Left forelimb (tissue), 1 donor: Measurements from ENCODE around the gene SPATA2L.

Source experiments
- DNase-seq: peaks from one replicate; pipeline ENCODE4 v3.0.0-alpha.2; 2018; ENCODE audit warnings: low spot score

Gene SPATA2L, protein sequence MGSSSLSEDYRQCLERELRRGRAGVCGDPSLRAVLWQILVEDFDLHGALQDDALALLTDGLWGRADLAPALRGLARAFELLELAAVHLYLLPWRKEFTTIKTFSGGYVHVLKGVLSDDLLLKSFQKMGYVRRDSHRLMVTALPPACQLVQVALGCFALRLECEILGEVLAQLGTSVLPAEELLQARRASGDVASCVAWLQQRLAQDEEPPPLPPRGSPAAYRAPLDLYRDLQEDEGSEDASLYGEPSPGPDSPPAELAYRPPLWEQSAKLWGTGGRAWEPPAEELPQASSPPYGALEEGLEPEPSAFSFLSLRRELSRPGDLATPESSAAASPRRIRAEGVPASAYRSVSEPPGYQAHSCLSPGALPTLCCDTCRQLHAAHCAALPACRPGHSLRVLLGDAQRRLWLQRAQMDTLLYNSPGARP

DNA sequence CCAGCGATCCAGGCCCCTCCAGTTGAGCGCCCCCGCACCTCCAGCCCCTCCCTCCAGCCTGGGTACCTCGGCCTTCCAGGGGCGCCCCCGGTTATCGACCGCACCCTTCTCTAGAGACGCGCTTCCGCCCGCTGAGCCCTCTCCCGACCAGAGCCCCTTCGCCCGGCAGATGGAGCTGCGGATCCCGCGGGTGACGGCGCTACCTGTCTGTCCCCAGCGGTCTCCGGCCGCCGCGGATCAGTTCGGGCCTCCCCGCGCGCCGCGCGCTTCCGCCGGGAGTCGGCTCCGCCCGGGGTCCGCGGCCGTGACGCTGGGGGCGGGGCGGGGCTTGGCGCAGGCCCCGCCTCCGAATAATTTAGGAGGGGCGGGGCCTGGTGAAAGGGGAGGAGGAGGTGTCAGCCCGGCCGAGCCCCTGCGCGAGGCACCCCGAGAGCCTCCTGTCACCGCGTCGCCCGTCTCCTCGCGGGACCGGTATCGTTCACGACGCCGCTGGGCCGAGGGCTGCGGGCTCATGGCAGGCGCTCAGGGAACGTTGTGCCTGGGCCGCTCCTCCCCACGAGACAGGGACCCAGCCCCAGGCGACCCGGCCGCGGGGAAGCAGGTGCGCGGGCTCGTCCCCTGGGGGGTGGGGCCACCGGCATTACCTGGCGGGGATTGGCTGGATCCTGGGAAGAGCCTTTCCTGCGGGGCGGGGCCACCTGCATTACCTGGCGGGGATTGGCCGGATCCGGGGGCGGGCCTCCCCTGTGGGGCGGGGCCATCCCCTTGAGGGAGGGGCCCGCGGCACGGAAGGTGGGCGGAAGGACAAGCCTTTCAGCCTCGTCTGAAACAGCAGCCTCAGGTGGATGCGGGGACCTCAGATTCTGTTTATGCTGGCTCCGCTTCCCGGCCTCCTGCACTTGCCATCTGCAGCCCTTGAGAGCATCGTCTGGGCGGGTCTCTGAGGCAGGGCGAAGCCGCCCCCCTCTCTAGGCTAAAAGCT, at the start of gene SPATA2L:
SPATA2L (minus strand) TSS at position 281 of the 982 bp plus-strand sequence. CDS start 473 bp downstream, outside the sequence.
- DNase-seq: peak; percentile 84

DNA sequence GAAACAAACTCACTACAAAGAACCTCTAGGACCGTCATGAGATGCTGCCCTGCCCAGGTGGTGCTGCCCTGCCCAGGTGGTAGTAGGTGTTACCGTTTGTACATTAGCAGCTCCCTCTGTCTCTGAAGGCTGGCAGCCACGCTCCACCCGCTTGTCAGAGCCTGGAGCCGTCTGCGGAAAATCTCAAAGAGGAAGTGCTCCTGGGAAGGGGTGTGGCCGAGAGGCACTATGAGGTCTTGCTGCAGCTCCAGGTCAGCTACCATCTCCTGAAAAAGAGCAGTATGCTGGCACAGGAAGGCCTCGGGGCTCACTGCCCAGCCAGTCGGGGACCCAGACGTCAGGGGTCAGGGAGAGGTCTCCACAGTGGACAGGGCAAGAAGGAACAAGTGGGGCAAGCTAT, 48.1 kb upstream of the SPATA2L start:
- no peak for DNase-seq

DNA sequence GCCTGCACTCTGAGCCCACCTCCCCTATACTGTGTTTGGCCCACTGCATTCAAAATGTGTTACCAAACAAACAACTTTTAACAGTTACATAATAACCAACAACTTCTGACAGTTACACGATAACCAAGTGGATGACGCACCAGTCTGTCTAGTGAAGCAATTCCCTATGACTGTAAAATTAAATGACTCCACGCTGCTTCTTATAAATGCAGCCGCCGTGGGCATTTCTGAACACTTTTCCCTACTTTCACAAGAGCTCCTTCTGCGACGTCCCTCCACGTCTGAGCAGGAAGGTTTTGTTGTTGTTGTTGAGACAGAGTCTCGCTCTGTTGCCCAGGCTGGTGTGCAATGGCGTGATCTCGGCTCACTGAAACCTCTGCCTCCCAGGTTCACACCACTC, 47.4 kb upstream of the SPATA2L start:
- no peak for DNase-seq

DNA sequence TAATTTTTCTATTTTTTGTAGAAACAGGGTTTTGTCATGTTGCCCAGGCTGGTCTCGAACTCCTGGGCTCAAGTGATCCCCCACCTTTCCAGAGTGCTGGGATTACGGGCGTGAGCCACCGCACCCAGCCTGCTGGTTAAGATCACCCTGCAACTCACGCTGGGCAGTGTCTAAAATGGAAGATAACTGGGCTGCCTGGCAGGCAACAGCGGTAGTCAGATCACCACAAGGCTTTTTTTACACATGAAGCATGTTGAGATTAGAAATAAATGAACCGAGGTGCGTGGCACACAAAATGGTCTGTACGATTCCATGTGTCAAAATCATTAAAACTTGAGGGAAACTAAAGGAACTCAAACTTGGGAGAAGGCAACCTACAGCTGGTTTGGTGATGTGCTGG, 46.6 kb upstream of the SPATA2L start:
- no peak for DNase-seq

DNA sequence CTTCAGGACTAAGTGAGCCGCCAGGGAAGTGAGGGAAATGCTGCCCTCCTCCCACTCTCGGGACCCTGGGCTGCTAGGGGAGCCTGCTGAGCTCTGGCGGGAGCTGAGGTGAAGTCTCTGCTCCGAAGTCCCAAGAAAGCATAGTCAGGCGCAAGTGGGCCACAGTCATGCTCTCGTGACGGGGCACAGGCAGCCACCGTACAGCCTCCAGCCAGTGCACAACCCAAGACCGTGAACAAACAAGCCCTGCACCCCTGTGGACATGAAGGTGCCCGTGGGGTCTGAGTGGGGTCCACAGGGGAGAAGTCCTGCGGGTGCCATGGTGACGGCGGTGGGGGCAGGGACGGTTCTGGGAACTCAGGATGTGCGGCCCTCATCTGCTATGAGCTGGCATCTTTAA, 44.5 kb upstream of the SPATA2L start:
- no peak for DNase-seq

DNA sequence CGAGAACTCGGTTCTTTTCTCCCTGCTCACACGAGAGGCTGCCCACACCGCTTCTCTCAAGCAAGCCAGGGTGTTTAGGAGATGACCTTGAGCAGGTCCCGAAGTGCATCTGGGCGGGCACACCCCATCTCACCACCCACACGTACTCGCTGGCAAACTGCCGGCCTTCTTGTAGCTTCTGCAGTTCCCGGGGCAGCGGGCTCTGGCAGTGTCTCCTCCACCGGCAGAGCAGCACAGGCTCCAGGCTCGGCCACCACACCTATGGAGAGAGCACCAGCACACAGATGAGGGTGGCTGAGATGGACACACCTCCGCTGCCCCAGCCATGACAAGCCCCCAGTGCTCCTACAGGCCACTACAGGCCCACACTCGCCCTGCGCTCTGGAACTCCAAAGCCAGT, 43.3 kb upstream of the SPATA2L start:
- DNase-seq: no peak

DNA sequence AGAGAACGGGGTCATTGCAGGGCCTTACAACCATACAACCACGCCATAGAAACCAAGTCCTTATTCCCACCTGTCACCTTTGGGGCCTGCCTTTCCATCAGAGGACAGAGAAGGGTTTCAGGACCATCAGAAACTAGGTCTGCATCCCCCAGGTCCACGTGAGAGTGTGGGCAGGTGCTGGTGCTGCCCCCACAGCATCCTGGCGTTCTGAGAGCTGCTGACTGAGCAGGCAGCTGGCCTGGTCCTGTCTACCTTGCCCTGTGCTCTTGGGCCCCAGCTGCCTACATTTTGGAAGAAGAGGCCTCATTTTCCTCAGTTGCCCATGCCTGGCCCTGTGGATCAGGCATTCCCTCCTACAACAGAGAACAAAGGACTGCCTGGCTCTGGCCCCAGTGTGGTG, 41.4 kb upstream of the SPATA2L start:
- DNase-seq: no peak

DNA sequence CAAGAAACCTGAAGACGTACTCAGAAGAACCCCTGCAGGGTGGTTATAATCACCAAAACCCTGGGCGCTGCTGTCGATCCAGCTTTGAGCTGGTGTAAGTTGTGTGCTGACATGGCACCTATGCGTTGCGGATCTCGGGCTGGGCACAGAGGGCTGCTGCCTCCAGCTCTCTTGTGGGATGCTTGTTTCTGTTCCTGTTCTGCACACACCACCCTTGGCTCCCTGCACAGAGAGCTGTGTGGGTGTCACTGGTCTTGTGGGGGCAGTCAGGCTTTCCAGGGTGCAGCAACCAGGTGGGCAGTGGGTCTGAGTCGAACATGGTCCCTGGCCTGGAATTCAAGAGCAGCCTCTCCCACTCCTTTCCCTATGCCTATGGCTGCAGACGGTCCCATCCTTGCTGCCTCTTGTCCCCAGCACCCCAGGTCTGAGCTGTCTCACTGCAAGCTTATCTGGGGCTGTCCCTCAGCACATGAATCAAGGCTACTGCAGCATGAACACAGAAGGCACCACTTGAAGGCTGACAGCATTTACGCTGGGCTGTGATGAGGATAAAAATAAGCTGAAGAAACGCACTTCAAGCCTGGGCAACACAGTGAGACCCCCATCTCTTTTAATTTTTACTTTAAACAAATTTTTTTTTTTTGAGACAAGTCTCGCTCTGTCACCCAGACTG, 40.0 kb upstream of the SPATA2L start:
- DNase-seq: no peak

DNA sequence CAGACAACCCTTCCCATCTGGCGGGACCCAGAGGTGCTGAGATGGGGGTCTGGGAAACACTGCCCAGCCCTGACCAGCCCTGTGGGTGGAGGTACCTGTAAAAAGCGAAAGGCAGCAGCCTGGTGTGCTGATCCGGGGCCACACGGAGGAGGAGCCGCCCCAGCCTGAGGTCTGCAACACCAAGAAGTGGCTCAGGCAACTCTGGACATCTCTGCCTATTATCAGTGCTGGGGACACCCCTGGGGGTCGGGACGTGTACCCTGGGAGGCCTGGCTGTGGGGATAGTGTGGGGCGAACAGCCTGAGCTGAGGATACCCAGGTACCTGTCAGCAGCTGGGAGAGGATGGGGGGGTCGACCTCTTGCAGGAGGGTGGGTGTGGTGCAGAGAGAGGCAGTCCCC, 37.9 kb upstream of the SPATA2L start:
- DNase-seq: no peak

DNA sequence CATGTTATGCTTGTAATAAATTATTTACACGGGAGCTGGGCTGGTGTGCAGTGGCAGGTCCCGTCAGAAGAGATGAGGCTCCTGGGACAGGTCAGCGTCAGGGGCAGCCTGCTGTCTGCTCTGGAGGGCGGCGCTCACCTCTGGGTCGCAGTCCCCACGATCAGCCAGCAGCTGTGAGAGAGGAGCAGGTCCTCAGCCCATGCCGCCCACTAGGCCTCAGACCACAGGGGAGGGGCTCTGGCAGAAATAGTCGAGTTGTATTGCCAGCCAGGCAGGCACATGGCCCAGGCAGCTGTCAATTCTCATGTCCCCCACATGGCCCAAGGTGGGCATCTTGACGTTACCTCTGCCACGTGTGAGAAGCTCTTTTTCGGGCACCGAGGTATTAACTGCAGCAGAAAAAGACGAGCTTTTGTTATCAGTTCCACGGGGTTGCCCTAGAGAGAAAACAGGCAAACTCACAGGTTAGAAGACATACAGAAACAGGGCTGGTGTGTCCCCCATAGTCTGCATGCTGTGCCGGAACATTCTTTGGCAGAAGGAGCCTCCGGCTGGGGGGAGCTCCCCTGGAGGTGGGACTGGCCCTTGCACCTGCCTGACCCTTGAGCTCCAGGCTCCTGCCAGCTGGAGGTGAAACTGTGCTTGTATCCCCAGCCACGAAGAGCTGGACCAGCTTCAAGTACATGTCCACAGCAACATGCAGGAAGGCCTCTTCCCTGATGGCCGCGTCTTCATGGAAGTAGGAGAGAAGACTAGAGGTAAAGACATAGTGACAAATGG, 37.2 kb upstream of the SPATA2L start:
- DNase-seq: no peak

DNA sequence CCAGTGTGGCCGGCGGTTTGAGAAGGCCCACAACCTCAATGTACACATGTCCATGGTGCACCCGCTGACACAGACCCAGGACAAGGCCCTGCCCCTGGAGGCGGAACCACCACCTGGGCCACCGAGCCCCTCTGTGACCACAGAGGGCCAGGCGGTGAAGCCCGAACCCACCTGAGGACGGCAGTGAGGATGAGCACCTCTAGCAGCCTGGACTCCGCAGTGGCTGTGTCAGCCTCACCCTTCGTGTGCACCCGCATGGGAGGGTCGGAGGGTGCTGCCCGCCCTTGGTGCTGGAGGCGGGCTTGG, 36.5 kb upstream of the SPATA2L start:
- DNase-seq: no peak

DNA sequence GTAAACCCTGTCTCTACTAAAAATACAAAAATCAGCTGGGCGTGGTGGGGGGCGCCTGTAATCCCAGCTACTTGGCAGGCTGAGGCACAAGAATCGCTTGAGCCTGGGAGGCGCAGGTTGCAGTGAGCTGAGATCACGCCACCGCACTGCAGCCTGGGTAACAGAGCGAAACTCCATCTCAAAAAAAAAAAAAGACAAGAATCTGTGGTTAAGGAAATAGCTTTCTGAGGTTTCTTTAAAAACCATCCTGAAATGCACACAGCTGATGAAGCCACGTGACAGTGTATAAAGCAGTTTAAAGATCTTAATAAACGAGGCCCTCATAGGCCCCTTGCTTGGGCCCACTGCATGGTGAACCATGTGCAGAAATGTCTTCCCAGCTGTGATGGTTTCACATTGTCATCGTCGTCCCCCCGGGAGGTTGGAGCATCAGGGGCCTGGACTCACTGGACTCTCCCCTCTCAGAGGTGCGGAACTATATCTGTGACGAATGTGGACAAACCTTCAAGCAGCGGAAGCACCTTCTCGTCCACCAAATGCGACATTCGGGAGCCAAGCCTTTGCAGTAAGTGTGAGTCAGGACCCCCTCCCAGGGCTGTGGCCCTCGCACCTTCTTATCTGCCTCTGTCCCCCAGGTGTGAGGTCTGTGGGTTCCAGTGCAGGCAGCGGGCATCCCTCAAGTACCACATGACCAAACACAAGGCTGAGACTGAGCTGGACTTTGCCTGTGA, 36.0 kb upstream of the SPATA2L start:
- no peak for DNase-seq

DNA sequence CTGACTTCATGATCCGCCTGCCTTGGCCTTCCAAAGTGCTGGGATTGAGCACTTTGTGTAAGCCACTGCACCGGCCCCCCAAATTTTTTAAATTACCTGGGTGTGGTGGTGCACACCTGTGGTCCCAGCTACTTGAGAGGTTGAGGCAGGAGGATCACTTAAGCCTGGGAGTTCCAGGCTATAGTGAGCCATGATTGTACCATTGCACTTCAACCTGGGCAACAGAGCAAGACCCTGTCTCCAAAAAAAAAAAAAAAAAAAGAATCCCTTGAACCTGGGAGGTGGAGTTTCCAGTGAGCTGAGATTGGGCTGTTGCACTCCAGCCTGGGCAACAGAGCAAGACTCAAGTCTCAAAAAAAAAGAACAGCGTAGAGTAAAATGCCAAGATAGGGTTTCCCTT, 35.0 kb upstream of the SPATA2L start:
- DNase-seq: no peak

DNA sequence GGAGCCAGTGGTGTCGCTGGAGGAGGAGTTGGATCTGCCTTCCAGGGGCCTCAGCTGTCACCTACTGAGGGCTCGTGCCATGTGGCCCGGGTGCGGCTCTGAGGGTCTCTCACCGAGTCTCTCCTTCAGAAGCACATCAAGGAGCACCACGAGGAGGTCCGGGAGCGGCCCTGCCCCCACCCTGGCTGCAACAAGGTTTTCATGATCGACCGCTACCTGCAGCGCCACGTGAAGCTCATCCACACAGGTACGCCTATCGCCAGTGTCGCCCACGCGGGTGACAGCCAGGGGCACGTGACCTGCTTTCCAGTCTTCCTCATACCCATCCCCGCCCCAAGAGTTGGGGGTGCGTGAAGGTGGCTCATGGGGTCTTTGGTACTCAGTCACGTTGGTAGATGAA, 32.3 kb upstream of the SPATA2L start:
- no peak for DNase-seq

DNA sequence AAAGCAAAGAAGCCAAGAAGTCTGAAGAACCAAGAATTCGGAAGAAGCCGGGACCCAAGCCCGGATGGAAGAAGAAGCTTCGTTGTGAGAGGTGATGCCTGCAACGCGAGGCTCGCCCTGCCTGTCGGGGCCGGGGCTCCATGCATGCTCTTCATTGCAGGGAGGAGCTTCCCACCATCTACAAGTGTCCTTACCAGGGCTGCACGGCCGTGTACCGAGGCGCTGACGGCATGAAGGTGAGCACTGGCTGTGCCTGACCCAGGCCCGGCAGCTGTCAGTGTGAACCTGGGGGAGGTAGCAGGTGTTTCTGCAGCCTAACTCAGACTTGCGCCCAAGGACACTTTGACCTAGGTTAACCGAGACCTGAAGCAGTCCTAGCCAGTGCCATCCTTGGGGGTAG, 31.8 kb upstream of the SPATA2L start:
- DNase-seq: no peak

DNA sequence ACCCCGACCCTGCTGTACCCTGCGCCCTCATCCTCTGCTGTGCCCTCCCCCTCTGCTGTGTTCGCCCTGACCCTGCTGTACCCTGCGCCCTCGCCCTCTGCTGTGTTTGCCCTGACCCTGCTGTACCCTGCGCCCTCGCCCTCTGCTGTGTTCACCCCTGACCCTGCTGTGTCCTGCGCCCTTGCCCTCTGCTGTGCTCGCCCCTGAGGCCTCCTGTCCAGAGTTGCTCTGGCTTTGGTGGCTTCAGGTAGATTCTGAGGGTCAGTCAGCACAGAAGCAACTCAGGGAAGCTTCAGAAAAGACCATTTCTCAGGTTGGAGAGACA, 31.4 kb upstream of the SPATA2L start:
- no peak for DNase-seq

DNA sequence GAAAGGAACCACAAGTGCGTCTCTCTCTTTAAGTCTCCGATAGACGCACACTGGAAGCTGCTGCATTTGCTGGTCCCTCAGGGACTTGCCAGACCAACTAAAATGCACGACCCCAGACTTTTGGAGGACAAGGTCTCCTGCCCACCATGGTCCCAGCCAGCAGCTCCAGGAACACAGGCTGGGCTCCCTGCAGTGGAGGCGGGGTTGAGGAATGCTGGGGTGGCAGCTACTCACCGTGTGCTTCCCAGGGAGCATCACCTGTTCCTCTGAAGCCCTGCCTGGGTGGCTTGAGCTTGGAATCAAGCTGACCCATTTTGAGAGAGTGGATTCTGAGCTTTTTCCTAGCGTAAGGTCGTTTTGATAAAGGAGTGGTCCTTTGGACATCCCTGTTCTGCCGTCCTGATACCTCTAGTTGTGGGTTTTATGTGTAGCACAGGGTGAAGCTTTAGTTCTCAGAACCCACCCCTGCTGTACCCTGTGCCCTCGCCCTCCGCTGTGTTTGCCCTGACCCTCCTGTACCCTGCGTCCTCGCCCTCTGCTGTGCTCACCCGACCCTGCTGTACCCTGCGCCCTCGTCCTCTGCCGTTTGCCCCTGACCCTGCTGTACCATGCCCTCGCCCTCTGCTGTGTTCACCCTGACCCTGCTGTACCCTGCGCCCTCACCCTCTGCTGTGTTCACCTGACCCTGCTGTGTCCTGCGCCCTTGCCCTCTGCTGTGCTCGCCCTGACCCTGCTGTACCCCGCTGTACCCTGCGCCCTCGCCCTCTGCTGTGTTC, 30.8 kb upstream of the SPATA2L start:
- DNase-seq: no peak

DNA sequence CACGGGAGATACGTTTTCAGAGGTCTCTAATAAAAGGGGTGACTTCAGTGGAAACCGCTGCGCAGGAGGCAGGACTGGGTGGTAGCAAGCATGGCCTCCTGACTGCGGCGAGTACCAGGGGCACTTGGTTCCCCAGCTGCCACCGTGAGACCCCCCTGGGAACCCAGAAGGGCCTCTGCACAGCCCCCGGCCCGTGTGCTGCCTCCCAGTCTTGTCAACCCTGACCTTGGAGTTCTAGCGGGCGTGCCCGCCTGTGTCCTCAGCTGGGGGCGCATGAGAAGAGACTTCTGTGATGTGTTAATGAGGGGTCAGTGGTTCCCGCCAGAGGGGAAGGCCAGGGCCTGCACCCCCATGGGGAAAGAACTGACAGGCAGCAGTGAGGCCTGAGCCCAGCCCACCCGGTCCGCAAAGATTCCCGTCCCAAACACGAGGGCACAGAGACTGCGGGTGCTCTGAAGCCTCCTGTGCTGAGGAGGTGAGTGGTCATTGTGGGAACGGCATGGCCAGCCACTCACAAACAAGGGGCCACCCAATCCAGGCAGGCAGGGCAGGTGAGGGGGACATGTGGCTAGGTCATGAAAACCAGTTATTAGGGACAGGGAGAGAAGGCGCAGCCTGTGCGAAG, 29.2 kb upstream of the SPATA2L start:
- no peak for DNase-seq

DNA sequence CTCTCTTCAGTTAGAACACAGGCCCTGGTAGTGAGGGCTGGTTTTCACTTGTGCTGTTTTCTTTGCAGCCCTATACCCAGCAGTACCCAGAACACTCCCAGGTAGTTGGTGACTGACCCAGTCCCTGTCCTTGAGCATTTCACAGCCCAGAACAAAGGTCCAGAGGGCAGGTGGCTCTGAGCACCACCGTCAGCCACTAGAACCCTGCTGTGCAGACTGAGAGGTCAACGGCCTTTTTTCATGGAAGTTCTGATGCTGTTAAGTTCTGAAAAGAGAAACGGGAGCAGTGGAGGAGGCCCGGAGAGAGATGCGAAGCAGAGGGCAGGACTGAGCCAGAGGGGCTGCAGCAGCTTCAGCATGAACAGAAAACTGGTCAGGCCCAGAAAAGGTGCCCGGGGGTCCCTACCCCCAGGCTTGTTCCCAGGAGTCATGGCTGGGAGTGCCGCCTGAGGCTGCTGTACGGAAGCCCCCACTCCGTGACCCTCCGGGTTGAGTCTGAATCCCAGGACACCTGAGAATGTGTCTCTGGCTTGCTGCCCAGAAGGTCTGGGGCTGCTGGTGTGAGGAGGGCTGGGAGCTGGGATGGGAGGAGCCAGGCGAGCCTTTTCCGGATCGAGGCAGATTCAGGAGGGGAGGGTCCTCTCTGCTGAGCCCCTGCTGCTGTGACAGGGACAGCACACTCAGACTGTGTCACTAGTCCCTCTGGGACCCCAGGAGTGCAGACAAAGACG, 28.5 kb upstream of the SPATA2L start:
- no peak for DNase-seq
